WTC11 (cell line): ENCODE results near the gene LAMP2.

Source experiments
- CTCF ChIP-seq: fragments of 200-600 bp; IDR thresholded peaks from 2 replicates; pipeline ENCODE4 v1.8.0; 2022; ENCODE audit warnings: antibody characterized with exemption
- ELF4 ChIP-seq: sonication (generic); formaldehyde crosslinking; IDR thresholded peaks from 2 replicates; pipeline ENCODE4 v1.8.1; 2022; ENCODE audit warnings: low read depth, mild to moderate bottlenecking, moderate library complexity, missing genetic modification reagents
- NR3C1 ChIP-seq: sonication (generic); formaldehyde crosslinking; conservative IDR thresholded peaks from 2 replicates; pipeline ENCODE4 v1.8.1; 2023; ENCODE audit warnings: low read depth, mild to moderate bottlenecking, missing genetic modification reagents
- SP1 ChIP-seq: sonication (generic); formaldehyde crosslinking; conservative IDR thresholded peaks from 2 replicates; pipeline ENCODE4 v1.8.1; 2022; ENCODE audit warnings: missing genetic modification reagents

- TF ChIP-seq CTCF (no peak), NR3C1 (CRISPR knock-in tag) (no peak), SP1 (CRISPR knock-in tag) (no peak), ELF4 (CRISPR knock-in tag) (no peak)
Observed at GRCh38 chrX:120457766-120458180, 11.3 kb downstream of the LAMP2 start.
